HG02870 (cell line): ENCODE data around the gene REV3L.

Experiments used
- ATAC-seq: cut with Tn5 transposase; IDR thresholded peaks from one replicate; pipeline ENCODE4 v1.9.1; 2021; ENCODE audit warnings: mild to moderate bottlenecking, moderate library complexity; ENCODE audit not compliant: unreplicated experiment

Gene REV3L

DNA sequence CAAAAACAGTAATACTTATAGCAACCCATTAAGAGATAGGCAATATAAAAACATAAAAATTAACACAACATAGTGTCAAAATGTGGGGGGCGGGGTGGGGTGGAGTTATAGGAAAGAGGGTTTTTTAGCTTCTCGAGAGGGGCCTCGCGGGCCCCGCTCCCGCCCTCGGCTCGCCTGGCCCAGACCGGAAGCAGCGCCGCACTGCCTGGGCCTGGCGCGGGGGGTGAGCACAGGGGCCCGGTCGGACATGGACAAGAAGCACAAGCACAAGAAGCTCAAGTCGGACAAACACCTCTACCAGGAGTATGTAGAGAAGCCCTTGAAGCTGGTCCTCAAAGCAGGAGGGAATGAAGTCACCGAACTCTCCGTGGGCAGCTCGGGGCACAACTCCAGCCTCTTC lies 53.4 kb downstream of the REV3L start:
- ATAC-seq = no peak

DNA sequence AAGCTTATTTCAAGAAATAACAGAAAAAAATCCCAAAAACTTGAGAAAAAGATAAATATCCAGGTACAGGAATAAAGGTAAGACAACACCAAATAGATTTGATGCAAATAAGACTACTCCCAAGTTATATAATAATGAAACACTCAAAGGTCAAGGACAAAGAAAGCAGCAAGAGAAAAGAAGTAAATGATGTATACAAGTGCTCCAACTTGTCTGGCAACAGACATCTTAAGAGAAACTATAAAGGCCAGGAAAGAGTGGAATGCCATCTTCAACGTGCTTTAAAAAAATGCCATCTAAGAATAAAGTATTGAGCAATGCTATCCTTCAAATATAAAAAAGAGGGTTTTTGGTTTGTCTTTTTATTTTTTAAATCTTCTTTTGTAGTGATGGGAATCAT lies 54.2 kb downstream of the REV3L start:
- ATAC-seq = no peak

DNA sequence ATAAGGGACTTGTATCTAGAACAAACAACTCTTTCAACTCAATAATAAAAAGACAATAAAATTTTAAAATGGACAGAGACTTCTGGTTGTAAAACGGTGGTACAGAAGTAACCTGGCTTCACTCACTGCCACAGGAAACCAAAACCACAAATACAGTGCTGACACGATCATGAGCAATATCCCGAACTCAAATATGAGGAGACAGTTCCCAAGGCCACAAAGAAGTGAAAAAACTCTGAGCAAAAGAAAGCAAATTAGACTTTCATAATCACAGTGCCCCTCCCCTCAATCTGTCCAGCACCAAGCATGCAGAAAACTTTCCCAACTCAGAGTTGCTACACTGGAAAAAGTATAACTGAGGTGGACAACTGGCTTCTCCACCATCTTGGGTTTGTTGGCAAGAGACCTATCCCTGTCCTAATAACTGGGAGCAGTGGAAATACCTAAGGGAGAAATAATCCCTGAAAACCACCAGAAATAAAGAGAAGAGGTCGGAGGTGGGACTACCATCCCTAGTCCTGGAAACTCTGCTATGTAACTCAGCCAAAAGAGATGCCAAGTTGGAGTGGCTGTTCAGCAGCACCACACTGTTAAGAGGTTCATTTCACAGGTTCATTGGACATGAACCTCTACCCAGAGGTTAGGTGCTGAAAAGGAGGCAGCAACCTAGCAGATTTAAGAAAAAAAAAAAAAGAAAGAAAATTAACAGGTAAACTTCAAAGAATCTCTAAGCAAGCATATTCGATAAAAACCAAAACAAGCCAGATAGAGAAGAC lies 55.5 kb downstream of the REV3L start:
- ATAC-seq = peak; percentile 77

DNA sequence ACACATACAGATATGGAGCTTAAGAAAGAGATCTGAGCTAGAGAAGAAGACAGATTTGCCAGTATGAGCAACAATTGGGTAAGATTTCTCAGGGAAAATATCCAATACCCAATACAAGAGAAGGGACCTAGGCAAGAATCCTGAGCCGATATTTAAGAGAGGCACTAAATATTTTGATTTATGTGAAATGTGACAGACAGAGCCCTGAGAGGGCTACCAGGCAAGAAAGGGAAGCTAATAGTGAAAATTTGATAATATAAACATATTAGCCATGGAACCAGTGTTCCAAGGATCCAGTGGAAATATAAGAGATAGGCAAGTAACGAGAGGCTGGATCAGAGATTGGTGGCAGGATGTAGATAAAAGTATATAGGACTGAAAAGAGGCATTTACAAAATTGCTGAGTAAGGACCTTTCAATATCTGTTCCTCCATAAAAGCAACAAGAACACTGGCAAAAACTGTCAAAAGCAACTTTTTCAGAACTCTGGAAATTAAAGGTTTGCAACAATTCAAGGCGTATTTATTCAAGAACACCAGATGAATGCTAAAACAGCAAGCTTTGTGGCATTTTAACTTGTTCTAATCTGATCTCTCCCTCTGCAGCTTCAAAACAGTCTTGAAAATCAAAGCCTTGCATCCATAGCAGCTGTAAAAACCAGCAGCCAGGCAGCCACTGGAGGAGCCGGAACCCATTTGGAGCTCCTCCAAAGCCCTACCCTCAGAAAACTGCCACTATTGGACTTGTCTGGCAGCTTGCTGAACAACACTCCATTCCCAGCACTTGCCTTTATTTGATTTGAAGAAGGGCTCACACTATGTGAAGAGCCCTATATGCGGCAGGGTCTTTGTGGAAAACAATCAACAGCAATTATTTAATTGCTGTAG lies 58.8 kb downstream of the REV3L start:
- ATAC-seq = no peak

DNA sequence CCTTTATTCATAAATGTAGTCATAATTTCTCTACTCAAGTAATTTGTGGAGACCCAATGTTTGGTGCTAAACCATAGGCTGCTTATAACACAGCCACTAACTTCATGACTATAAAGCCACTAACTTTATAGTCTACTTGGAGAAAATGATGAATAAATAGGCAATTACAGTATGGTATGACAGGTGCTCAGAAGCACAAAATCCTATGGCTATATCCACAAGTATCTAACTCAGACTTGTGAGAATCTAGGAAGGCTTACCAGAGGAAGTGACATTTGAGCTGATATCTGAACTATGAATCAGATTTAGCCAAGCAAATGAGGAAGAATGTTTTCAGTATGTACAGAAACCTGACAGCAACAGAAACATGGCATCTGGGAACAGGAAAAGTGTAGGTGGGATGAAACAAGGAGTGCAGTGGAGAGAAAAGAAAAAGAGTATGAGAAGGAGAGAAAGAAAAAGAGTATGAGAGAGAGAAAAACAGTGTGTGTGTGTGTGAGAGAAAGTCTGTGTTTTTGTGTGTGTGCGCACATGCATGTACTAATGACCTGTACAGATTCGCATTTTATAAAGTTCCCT lies 59.9 kb downstream of the REV3L start:
- no peak for ATAC-seq

DNA sequence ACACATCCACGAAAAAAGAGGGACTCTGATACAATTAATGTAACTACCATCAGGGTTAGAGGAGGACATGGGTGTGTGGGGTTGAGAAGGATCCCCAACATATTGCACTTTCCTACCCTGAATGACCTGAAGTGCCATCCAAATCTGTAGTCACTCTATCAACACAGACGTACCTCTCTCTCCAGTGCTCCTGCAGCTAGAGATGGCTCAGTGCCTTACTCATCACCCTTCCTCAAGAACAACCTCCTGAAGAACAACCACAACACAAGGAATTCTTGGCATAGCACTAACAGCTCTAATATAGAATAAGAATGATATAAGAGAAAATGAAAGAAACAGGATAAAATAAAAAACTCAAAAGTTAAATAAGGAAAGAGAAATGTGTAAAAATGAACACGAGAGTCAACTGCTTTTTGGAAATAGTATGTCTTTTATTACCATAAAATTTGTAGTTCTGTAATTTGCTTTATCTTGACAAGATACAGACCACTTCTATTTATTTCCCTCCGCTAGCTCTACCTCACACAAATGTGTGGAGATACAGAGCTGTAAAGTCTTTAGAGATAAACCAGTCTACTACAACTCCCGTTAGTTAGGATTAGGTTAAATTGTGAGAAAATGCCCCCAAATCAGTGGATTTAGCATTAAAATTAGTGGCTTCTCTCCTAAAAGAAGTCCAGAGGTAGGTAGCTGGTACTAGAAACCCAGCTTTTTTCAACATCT lies 63.9 kb downstream of the REV3L start:
- ATAC-seq = no peak

DNA sequence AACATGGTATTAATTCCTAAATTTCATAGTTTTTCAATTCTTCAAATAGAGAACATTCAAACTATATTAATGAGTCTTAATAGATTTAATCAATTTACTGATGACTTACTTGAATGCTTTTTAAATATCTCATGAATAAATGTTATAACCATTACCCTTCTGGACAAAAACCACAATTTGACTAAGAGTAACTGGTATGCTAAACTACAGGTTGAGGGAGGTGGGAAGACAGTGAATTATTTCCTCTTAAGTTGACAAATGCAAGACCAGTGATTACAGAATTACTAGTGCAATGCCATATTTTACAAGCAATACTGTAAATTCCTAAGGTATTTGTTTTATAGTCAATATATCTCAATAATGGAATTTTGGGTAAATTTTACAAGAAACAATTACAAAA lies 65.1 kb downstream of the REV3L start:
- ATAC-seq = no peak

DNA sequence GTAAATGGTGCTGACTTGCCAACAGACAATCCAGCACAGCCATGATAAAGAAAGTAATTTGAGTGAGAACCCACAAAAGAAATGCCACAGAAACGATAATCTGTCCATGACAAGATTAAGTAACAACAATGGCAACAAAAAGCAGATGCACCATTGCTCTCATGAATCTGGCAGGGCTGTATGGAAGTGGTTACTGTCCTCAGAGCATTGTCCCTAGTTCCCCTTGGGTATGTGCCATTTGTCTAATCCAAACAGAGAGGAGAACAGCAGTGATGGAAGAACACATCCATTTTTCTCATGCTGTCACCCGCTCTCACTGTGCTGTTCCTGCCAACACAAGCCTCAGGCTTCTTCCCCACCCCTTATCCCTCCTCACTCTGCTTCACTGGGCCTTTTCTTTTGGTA lies 65.8 kb downstream of the REV3L start:
- ATAC-seq = no peak

DNA sequence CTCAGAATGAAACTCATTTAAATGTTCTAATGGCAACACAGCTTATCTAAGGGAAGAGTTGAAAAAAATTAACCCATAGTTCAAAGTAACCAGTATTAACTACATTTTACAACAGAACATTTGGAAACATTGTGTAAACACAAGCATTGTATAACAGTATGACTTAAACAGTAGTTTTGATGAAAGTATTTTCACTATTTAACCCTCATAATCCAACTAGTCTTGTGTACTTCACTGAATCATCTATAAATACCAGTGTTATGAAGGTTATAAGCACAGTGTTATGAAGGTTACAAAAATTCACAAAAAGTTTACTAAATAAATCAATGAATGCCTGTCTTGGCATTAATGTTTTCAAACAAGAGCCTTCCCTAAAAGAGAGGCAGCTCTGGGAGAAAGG lies 66.5 kb downstream of the REV3L start:
- no peak for ATAC-seq

DNA sequence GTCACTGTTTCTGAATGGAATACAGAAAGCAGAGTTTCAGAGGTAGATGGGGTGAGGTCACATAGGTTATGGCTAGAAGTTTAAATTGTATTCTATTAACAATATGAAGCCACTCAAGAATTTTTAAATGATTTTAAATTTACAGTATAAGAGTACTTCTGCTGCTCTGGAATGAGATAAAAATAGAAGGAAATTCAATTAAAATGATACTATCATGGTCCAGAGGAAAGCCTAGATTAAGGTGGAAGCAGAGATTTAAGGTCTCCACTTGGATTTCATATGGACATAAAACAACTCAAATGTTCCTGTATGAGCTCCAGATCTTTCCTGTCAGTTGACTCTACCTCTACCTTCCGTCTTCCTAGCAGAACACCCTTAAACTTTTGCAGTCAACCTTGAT lies 68.6 kb downstream of the REV3L start:
- ATAC-seq = no peak

DNA sequence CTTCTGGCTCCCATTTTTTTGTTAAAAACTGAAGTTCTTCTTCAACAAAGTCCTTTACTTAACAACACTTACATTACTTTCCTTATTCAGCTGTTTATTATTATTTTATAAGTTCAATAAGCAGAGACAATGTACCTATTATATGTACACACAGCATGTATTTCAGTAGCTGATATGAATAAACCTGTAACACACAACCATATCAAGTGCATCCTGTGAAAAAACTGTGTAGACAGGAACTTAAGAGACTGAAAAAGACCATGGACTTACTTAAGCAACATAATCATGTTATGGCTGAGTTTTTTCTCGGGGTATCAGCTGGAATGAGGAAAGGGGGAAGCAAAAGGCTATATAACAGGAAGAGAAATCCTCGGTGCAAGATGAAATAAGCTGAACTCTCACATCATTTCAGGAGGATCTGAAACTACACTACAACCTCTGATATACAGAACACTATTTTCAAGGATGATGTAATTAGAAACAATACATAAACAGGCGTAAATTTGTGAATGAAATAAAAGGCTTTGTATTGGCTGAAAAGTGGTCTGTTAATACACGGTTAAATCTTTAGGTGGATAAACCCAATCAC lies 70.9 kb downstream of the REV3L start:
- peak; percentile 58 for ATAC-seq

DNA sequence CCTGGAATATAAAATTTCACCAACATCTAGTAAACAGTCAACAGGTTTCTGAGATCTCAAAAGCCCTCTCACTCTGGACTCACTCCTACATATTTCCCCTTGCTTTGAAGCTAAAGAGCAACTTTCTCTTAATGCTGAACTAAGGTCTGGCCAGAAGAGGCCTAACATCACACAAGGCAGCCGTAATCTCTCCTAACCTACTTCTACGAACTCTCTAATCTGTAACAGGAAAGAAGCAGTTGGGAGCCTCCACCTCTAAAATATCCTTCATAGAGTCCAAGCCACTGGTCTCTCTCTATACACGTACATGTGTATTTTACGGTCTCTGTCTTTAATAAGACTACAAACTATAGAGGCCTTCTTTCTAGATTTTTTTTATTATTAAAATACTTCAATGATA lies 72.0 kb downstream of the REV3L start:
- no peak for ATAC-seq

DNA sequence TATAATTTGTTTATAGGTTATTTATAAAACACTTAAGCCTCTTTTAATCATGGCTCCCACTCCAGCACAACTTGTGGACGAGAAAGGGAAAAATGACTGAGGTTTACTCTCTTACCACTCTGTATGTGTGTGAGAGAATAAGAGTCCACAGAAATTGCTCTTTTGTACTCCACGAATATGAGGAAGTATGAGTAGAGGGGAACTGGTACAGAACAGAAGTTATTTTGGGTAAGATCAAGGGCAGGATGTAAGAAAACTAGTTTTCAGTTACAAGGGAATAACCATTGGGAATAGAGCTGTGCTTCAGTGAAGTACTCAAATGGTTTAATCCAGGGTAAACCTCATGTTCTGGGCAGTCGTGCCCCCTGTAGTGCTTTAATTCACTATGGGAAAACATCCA lies 72.6 kb downstream of the REV3L start:
- no peak for ATAC-seq

DNA sequence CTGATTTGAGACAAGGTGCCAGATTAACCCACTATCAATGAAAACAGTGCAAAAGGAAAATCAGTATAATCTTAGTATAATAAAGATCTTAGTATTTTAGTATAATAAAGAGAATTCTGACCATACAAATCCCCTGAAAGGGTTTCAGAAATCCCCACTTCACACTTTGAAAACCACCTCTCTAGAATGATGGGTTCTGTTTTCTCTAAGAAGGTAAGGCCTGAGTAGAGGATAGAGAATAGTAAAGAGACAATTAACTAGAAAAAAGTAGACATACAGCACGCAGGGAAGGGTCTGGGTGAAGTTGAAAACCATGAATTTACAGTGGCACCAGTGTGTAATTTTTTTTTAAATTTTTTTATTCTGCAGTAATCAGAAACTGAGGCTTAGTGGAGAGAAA lies 73.6 kb downstream of the REV3L start:
- ATAC-seq = no peak

DNA sequence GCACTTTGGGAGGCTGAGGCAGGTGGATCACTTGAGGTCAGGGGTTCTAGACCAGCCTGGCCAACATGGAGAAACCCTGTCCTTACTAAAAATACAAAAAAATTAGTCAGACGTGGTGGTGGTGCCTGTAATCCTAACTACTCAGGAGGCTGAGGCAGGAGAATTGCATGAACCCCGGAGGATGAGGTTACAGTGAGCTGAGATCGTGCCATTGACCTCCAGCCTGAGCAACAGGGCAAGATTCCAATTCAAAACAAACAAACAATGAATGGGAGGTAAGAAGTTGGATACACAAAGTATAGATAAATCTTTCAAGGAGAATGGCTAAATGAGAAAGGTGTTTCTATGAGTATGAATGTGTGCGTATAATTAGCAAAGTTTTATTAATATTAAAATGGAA lies 75.3 kb downstream of the REV3L start:
- no peak for ATAC-seq

DNA sequence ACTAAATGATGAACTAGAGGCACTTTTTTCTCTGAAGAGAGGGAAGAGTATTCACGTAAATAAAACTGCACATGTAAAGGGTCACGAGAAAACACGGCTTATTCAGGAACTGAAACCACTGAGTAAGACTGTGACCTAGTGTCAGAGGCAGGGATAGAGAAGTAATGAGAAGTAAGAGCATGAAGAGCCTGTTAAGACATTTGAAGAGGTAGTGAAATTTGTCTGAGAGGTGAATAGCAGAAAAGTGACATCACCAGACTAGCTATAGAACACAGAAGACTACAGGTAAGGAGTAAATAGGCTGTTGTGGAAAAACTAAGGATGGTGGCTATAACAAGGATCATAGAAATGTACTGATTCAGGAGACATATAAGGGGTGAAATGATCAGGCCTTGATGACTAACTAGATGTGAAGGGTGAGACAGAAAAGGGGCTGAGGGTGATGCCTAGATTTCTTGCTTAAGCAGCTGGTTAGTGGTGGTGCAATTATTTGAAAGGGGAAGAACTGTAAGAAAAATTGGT lies 76.8 kb downstream of the REV3L start:
- ATAC-seq = peak; percentile 99

DNA sequence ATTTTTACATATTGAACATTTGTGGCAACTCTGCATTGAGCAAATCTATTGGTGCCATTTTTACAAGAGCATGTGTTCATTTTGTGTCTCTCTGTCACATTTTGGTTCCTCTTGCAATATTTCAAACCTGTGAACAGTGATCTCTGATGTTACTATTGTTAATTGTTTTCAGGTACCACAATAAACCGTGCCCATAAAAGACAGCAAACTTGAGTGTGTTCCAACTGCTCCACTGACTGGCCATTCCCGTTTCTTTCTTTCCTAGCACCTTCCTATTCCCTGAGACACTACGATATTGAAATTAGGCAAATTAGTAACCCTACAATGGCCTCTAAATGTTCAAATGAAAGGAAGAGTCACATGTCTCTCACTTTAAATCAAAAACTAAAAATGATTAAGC lies 79.6 kb downstream of the REV3L start:
- no peak for ATAC-seq

DNA sequence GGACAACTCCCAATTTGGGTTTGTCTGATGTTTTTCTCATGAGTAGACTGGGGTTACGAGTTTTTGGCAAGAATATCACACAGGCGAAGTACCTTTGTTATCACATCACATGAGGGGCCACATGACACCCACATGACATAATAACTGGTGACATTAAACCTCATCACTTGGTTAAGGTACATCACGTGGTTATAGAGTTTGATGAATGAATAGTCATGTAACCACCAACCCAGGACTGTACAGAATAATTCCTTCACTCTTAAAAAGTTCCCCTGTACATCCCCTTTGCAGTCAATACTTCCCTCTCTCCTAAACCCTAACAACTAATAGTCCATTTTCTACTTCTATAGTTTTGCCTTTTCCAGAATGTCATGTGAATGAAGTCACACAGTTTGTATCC lies 83.4 kb downstream of the REV3L start:
- no peak for ATAC-seq

DNA sequence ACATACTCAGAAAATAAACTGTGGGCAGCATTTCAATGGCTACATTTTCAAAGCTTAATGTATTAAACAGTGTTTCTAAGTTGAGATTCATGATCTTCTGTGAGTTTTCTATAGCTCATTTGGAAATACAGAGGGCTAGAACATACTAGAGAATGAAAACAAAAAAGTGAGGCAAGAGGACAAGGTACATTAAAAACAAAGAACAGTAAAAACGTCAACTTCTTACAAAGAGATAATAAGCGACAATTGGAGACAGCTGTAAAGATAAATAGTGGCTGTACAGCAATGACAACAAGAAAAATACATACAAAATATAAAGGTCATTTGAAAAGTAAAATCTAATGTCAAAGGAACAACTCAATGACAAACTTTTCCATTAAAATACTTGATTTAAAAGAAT lies 94.3 kb downstream of the REV3L start:
- ATAC-seq = no peak

DNA sequence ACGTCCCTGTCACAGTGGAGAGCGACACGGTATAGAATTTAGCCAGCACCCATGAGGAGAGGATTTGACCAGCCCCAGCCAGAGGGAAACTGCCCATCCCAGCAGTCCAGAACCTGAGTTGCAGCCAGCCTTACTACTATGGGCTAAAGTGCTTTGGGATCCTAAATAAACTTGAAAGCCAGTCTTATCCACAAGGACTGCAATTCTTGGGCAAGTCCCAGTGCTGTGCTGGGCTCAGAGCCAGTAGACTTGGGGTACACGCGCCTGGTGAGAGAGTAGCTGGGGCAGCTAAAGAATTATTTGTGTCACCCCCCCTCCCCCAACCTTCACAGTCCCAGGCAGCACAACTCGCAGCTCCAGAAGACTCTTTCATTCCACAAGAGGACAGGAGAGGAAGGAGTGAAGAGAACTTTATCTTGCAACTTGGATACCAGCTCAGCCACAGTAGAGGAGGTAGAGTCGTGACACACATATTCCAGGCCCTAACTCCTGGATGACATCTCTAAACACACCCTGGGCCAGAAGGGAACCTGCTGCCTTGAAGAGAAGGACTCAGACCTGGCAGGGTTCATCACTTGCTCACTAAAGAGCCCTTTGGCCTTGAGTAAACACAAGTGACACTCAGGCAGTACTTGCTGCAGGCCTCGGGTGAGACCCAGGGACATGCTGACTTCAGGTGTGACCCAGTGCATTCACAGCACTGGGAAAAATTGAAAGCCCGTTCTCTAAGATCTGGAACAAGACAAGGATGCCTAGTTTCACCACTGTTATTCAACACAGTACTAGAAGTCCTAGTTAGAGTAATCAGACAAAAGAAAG lies 100.3 kb downstream of the REV3L start:
- ATAC-seq = no peak
